SK-N-SH treated with all-trans-retinoic acid at 6 μM for 48 hours (cell line): Measurements from ENCODE around the gene MEI1.

Source experiments
- ATAC-seq: fragments of 200-7000 bp; cut with Tn5 transposase; 3 replicates; pipeline ENCODE4 v1.9.1; 2020; ENCODE audit warnings: mild to moderate bottlenecking, moderate library complexity
- ARNTL ChIP-seq: fragments of 450-650 bp; formaldehyde crosslinking; IDR thresholded peaks from 2 replicates; pipeline ENCODE4 v1.5.0; 2020; ENCODE audit warnings: low read depth, mild to moderate bottlenecking, moderate library complexity, borderline replicate concordance
- BACH2 ChIP-seq: fragments of 250-450 bp; sonication (Bioruptor Pico); IDR thresholded peaks from 2 replicates; pipeline ENCODE4 v1.9.0; 2021; ENCODE audit warnings: mild to moderate bottlenecking, borderline replicate concordance
- CREB5 ChIP-seq: fragments of 250-450 bp; sonication (Bioruptor Pico); IDR thresholded peaks from 2 replicates; pipeline ENCODE4 v1.5.1; 2020; ENCODE audit warnings: low read depth, mild to moderate bottlenecking, moderate library complexity
- CSDC2 ChIP-seq: fragments of 250-450 bp; sonication (Bioruptor Pico); IDR thresholded peaks from 2 replicates; pipeline ENCODE4 v1.5.0; 2020; ENCODE audit warnings: mild to moderate bottlenecking, moderate library complexity
- CSRNP3 ChIP-seq: fragments of 250-450 bp; sonication (Bioruptor Pico); IDR thresholded peaks from 2 replicates; pipeline ENCODE4 v1.5.1; 2021; ENCODE audit warnings: mild to moderate bottlenecking, moderate library complexity
- ESRRG ChIP-seq: fragments of 250-450 bp; sonication (Bioruptor Pico); IDR thresholded peaks from 2 replicates; pipeline ENCODE4 v1.6.1; 2021; ENCODE audit warnings: mild to moderate bottlenecking
- GLIS3 ChIP-seq: fragments of 250-450 bp; sonication (Bioruptor Pico); IDR thresholded peaks from 2 replicates; pipeline ENCODE4 v1.5.0; 2020; ENCODE audit warnings: mild to moderate bottlenecking, moderate library complexity
- ISL1 ChIP-seq: fragments of 250-450 bp; sonication (Bioruptor Pico); IDR thresholded peaks from 2 replicates; pipeline ENCODE4 v2.1.2; 2022; ENCODE audit warnings: mild to moderate bottlenecking, moderate library complexity
- OSR1 ChIP-seq: fragments of 250-450 bp; sonication (Bioruptor Pico); IDR thresholded peaks from 2 replicates; pipeline ENCODE4 v1.8.0; 2022; ENCODE audit warnings: moderate library complexity, mild to moderate bottlenecking, inconsistent platforms
- PPARA ChIP-seq: fragments of 250-450 bp; sonication (Bioruptor Pico); IDR thresholded peaks from 2 replicates; pipeline ENCODE4 v1.5.0; 2020; ENCODE audit warnings: mild to moderate bottlenecking, borderline replicate concordance
- RARB ChIP-seq: fragments of 250-450 bp; sonication (Bioruptor Pico); IDR thresholded peaks from 2 replicates; pipeline ENCODE4 v1.8.0; 2021; ENCODE audit warnings: mild to moderate bottlenecking, moderate library complexity
- TCF4 ChIP-seq: fragments of 250-450 bp; sonication (Bioruptor Pico); IDR thresholded peaks from 2 replicates; pipeline ENCODE4 v1.8.0; 2021; ENCODE audit warnings: mild to moderate bottlenecking, moderate library complexity, borderline replicate concordance
- TOX ChIP-seq: fragments of 250-450 bp; sonication (Bioruptor Pico); IDR thresholded peaks from 2 replicates; pipeline ENCODE4 v1.8.0; 2021; ENCODE audit warnings: mild to moderate bottlenecking, moderate library complexity, borderline replicate concordance
- TSHZ2 ChIP-seq: fragments of 250-450 bp; sonication (Bioruptor Pico); IDR thresholded peaks from 2 replicates; pipeline ENCODE4 v1.5.0; 2020; ENCODE audit warnings: mild to moderate bottlenecking, moderate library complexity
- ZFP3 ChIP-seq: fragments of 250-450 bp; sonication (Bioruptor Pico); IDR thresholded peaks from 2 replicates; pipeline ENCODE4 v1.5.0; 2020; ENCODE audit warnings: mild to moderate bottlenecking, moderate library complexity
- ZNF565 ChIP-seq: fragments of 450-650 bp; formaldehyde crosslinking; conservative IDR thresholded peaks from 2 replicates; pipeline ENCODE4 v1.5.0; 2020; ENCODE audit warnings: low read depth, mild to moderate bottlenecking, moderate library complexity
- ZNF70 ChIP-seq: fragments of 450-650 bp; formaldehyde crosslinking; IDR thresholded peaks from 2 replicates; pipeline ENCODE4 v1.5.0; 2020; ENCODE audit warnings: mild to moderate bottlenecking, moderate library complexity
- ZNF8 ChIP-seq: fragments of 450-650 bp; formaldehyde crosslinking; IDR thresholded peaks from 2 replicates; pipeline ENCODE4 v1.5.0; 2020; ENCODE audit warnings: mild to moderate bottlenecking, moderate library complexity
- TF ChIP-seq, protein P1 (sequence below): fragments of 250-450 bp; sonication (Bioruptor Pico); IDR thresholded peaks from 2 replicates; pipeline ENCODE4 v1.8.0; 2021; ENCODE audit warnings: low read depth, mild to moderate bottlenecking, moderate library complexity, borderline replicate concordance
- TF ChIP-seq, protein P2 (sequence below): fragments of 250-450 bp; sonication (Bioruptor Pico); IDR thresholded peaks from 2 replicates; pipeline ENCODE4 v1.8.0; 2020; ENCODE audit warnings: mild to moderate bottlenecking, moderate library complexity, borderline replicate concordance

MEI1 gene

DNA sequence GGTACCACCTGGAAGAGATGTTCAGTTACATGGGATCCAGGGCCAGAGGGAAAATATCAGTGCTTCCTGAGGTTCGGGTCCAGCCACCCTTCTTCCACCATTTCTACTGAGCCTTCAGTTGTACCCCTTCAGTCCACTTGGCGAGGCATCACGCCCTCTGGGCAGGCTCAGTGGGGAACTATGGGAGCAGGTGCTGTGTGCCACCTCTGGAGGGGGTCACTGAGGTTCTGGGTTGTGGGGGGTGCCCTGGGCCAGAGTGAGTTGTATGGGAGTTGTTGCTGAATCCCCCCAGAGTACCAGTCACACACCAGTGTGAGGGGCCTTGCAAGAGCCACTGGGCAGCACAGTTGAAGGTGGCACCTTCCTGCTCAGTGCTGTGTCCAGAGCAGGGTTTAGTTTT is 130.9 kb downstream of the MEI1 start:
- no peak for ATAC-seq
- TF ChIP-seq TSHZ2 = no peak
- no peak for TF ChIP-seq CSDC2
- TF ChIP-seq ZFP3 (CRISPR knock-in tag) = no peak
- TF ChIP-seq, protein P1, sequence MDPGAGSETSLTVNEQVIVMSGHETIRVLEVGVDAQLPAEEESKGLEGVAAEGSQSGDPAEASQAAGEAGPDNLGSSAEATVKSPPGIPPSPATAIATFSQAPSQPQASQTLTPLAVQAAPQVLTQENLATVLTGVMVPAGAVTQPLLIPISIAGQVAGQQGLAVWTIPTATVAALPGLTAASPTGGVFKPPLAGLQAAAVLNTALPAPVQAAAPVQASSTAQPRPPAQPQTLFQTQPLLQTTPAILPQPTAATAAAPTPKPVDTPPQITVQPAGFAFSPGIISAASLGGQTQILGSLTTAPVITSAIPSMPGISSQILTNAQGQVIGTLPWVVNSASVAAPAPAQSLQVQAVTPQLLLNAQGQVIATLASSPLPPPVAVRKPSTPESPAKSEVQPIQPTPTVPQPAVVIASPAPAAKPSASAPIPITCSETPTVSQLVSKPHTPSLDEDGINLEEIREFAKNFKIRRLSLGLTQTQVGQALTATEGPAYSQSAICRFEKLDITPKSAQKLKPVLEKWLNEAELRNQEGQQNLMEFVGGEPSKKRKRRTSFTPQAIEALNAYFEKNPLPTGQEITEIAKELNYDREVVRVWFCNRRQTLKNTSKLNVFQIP (CRISPR knock-in tag) = no peak
- TF ChIP-seq, protein P2, sequence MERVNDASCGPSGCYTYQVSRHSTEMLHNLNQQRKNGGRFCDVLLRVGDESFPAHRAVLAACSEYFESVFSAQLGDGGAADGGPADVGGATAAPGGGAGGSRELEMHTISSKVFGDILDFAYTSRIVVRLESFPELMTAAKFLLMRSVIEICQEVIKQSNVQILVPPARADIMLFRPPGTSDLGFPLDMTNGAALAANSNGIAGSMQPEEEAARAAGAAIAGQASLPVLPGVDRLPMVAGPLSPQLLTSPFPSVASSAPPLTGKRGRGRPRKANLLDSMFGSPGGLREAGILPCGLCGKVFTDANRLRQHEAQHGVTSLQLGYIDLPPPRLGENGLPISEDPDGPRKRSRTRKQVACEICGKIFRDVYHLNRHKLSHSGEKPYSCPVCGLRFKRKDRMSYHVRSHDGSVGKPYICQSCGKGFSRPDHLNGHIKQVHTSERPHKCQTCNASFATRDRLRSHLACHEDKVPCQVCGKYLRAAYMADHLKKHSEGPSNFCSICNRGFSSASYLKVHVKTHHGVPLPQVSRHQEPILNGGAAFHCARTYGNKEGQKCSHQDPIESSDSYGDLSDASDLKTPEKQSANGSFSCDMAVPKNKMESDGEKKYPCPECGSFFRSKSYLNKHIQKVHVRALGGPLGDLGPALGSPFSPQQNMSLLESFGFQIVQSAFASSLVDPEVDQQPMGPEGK (CRISPR knock-in tag) = no peak
- TF ChIP-seq TCF4 (CRISPR knock-in tag) = no peak
- no peak for TF ChIP-seq TOX (CRISPR knock-in tag)
- TF ChIP-seq ESRRG (CRISPR knock-in tag) = no peak
- no peak for TF ChIP-seq CSRNP3 (CRISPR knock-in tag)
- TF ChIP-seq ZNF8 = no peak
- no peak for TF ChIP-seq ZNF565 (CRISPR knock-in tag)
- no peak for TF ChIP-seq ZNF70 (CRISPR knock-in tag)
- TF ChIP-seq ARNTL (CRISPR knock-in tag) = no peak
- no peak for TF ChIP-seq GLIS3 (CRISPR knock-in tag)

DNA sequence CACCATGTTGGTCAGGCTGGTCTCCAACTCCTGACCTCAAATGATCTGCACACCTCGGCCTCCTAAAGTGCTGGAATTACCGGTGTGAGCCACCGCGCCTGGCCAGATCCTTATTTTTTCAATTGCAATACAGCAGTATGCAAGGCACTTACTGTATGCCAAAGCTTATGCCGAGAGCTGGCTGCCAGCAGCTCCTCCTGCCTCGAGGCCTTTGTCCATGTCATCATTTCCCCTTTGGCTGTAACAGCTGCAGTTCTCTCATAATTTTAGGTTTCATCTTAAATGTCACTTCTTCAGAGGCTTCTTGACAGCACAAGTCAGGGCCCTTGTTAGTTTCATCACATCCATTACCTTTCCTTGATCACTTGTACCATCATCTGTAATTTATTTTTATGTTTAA is 132.1 kb downstream of the MEI1 start:
- no peak for ATAC-seq
- no peak for TF ChIP-seq TOX (CRISPR knock-in tag)
- no peak for TF ChIP-seq ESRRG (CRISPR knock-in tag)
- no peak for TF ChIP-seq RARB (CRISPR knock-in tag)
- TF ChIP-seq CREB5 = no peak
- TF ChIP-seq ARNTL (CRISPR knock-in tag) = no peak
- no peak for TF ChIP-seq TCF4 (CRISPR knock-in tag)
- TF ChIP-seq CSDC2 = no peak

GRCh38 chr22:41831828-41832552 is 132.7 kb downstream of the MEI1 start:
- no peak for ATAC-seq
- TF ChIP-seq BACH2 (CRISPR knock-in tag) = no peak
- TF ChIP-seq GLIS3 (CRISPR knock-in tag) = no peak
- TF ChIP-seq, protein P2 (CRISPR knock-in tag) = no peak
- TF ChIP-seq ZNF565 (CRISPR knock-in tag) = no peak
- TF ChIP-seq CSDC2 = no peak
- no peak for TF ChIP-seq ISL1 (CRISPR knock-in tag)
- no peak for TF ChIP-seq ESRRG (CRISPR knock-in tag)
- no peak for TF ChIP-seq TSHZ2
- no peak for TF ChIP-seq OSR1 (CRISPR knock-in tag)
- no peak for TF ChIP-seq CREB5
- no peak for TF ChIP-seq ZFP3 (CRISPR knock-in tag)
- TF ChIP-seq PPARA (CRISPR knock-in tag) = no peak
- no peak for TF ChIP-seq ARNTL (CRISPR knock-in tag)
